GM18505 (cell line): Measurements from ENCODE around the gene SLC2A4.
A peak's percentile ranks its signal among the peaks of the same experiment; 100 is the strongest.

ENCODE experiments used
- ATAC-seq: cut with Tn5 transposase; IDR thresholded peaks from one replicate; pipeline ENCODE4 v1.9.1; 2021; ENCODE audit not compliant: unreplicated experiment
- POLR2A ChIP-seq: IDR thresholded peaks from 4 replicates; pipeline ENCODE4 v1.6.1; 2011; ENCODE audit warnings: borderline replicate concordance; ENCODE audit not compliant: insufficient read depth, insufficient read length; ENCODE audit errors: extremely low read depth

SLC2A4 gene

DNA sequence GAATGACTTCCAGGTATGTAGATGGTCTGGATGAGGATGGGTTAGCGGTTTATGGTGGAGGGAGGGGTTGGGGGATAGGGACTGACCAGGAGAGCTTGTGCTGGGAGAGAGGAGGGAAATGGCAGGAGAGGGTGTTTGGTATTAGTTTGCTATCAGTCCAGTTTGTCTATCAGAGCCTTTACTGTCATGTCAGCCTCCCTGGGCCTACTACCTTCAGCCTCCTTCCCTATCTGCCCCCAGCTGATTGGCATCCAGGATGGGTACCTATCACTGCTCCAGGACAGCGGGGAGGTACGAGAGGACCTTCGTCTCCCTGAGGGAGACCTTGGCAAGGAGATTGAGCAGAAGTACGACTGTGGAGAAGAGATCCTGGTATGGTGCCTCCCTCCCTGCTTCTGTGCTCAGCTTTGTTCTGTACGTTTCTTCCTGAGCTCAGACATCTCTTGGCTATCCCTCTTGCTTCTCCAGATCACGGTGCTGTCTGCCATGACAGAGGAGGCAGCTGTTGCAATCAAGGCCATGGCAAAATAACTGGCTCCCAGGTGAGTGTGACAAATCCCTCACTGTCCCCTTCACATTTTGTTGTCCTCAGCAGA is 29.7 kb downstream of the SLC2A4 start:
- no peak for ATAC-seq

DNA sequence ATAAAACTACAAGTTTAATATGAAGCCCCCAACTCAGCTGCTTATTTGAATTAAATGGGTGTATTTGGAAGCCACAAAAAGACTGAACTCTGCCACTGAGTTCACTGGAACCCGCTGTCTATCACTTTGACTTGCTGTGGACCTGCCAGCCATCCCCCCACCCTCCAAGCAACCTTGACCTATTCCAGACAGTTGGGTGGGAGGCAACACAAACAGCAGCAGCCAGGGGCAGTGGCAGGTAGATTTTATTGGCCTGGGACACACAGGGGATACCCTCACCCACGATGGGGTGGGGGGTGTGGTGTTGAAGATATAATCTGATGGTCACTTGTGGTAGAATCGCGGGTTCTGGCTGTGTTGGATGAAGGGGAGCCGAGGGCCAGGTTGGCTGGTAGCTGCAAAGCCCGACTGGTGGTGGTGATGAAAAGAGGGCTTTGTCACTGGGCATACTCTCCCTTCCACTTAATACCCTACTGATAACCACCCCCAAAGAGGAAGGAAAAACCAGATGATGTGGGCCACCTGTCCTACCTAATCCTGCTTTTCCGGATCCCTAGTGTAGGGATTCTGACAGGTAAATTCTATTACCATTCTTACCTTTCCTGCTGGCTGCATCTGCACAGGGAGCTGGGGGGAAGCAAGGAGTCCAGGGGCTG is 31.0 kb downstream of the SLC2A4 start:
- ATAC-seq: no peak
- peak; percentile 38 for TF ChIP-seq POLR2A

More for the DNA sequence above, 29.7 kb downstream of the SLC2A4 start:
- TF ChIP-seq POLR2A: peak; percentile 29

DNA sequence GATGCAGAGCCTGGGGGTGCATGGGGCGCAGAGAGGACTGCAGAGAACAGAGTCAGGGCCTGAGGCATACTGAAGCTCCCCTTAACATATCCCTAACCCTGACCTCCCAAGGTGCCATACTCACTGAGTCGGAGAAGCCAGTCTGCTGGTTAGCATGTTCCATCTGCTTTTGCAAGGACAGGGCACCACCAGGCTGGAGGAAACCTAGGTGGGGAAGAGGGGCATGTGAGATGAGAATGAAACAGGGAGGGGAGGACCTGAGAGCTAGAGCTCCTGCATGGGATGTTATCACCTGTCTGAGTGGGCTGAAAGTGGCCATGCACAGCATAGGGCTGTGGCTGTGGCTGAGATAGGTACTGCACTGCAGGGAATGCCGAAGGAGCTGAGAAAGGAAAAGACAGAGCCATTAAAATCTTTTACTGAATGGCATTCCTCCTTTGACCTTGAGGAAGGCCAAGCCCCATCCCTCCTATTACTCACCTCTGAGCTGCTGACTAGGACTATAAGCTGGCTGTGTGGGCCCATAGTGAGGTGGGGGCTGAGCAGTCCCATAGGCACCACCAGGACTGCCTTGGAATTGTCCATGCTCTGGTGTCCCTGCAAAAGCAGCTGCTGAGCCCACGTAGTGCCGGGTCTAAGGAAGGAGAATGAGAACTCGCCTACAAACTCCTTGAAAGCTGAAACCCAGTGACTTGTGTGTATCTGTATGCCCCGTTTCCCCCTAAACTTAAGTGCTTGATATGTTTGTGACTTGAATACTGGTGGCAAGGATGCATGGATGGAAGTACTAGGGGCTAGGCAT is 31.8 kb downstream of the SLC2A4 start:
- no peak for ATAC-seq
- no peak for TF ChIP-seq POLR2A

DNA sequence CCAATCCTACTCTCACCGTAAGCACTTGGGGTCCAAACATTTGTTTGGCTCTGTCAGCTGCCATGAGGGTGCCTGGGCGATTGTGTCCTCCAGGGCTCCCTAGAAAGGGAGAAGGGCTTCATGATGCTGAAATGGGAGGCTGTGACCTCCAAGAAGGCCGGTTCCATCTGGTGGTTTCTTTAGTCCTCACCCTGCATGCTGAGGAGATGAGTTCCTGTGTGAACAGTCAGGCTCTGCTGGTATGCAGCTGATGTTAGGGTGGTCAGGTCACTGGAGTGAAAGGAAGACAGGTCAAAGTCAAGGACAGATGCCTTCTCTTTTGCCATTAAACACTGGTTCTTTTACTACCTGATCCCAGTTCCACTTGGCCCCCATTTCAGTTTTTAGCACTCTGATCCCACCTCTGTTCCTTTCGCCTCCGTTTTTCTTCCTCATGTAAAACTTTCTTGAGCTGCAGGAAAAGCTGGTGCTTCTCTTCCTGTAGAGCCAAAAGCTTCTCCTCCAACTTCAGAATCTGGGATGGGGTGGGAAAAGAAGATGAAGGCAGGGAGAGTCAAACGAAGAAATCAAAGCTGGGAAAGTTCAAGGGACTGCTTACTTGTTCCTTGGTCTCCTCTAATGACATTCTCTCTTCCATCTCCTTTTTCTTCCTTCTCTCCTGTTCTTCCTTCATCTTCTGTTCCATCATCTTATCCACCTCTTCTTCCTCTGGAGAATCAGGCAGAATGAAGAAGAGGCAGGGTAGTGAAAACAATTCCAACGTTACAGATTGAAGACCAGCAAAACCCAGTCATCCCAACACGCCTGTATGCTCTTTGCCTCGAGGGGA is 32.6 kb downstream of the SLC2A4 start:
- TF ChIP-seq POLR2A: peak; percentile 43
- no peak for ATAC-seq

DNA sequence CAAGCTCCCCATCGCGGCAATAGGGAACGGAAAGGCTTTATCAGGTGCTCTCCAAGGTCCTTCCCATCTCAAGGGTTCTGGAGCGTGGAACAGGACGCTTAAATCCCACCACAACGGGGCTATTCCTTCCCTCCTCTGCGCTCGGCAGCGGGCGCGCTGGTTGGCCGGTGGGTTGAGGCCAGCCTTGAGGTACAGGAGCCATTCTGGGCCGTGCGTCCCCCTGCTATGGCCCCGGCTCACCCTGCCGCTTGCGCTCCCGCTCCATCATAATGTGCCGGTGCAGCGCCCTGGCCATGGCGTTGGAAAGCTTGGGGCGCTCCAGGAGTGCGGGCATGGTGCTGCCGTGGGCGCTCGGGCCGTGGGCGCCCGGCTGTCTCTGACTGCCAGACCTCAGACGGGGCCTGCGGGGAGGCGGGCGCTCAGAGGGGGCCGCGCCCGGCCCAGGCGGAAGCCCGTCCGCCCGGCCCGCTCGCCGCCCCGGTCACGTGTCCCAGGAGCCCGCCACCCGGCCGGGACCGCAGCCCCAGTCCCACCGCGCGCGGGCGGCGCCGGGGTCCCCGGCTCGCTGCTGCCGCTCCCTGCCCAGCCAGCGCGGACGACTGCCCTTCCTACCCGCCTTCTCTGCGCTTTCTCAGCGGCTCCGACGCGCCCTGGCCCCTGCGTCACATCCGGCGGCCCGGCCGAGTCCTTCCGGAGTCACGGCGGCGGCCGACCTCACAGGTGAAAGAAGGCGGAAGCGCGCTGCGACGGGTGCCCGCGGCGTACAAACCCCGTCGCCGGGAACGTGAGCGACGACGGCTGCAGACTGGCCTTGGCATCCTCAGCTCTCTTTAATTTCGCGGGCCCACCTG is 33.4 kb downstream of the SLC2A4 start, which contains the start of gene GPS2:
TSS of gene GPS2 (minus strand) at position 642 of the 851 bp plus-strand sequence. CDS start at position 334, 308 bp downstream.
- peak; percentile 84 for TF ChIP-seq POLR2A
- ATAC-seq: peak; percentile 67

DNA sequence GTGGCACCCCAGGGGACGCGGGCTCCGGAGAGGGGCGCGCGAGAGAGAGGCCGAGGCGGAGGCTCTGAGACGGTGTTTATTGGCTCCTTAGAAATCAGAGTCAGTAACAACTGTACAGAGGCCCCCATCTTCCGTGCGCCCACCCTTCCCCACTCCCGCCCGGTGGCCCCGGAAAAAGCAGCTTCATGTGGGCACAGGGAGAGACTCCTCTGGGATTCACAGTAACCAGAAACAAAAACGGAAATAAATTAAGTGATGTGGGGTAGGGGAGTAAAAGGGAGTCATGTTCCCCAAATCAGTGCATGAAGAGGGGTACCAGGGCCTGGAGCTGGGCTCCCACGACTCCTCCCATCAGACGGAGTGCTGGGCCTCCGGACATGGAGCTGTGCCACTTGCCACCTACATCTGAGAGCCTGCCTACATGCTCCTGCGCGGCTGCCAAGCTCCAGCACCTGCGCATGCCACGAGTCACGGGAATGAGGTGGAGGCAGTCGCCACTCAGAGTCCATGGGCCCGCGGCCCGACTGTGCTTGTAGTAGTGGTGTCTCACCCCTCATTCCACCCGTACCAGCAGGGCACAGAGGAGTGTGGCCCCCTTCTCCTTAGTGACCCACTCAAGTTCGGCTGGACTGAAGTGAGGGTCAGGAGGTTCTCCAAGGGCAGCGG is 34.2 kb downstream of the SLC2A4 start:
- no peak for ATAC-seq
- no peak for TF ChIP-seq POLR2A

DNA sequence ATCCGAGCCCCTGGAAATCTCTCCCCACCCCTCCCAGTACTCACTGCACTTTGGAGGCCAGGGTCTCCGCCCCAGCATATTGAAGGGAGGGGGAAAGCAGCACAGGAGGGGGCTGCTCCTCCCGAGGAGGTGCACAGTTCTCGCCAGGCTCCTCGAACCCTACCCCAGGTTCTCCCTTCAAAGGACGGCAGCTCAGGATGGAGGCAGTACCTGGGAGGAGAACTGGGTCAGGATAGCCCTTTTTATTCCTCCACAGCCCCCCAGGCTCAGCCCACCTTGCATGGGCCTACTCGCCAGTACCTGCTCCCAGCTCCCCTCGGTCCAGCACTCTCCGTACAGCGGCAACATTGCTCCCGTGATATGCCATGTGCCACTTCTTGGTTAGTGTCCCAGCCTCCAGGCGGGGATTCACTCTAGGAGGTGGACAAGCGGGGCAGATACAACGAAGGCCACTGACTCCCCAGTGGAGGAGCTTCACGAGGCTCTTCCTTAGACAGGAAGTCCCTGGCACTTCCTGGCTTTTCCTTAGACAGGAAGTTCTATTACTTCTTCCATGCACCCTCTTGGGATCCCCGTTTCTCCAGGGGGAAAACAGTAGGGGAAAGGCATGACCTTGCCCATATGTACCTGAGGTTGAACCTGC is 35.8 kb downstream of the SLC2A4 start:
- no peak for TF ChIP-seq POLR2A
- ATAC-seq: no peak

DNA sequence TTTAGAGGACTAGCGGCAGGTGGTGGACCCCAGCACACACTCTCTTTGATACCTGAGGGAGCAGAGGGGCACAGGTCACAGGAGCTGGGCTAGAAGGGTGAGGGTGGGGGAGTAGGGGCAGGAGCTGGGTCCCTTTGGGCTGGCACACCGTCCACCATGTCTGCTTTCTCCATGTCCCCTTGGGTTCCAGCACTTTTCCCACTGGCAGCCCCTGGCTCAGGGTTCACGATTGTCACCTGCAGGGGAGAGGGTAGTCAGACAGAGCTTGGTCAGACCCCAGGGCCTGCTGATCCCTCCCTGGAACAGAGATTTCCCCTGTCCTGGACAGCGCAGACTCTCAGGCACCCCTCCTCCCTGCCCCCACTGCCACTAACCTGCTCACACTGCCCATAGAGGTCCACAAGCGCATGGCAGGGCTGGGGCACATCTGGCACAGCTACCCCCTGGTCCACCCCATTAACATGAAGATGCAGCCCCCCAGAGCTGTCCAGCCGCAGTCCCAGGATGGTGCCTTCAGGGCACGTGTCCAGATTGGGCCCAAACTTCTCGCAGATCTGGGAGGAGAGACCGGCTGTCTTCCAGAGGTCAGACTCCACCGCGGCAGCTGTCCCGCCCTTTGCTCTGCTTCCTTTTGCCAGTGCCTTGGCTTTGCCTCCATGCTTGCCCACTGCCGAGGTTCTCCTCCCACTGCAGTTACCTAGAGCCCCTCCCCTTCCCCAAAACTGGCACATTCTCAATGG is 36.8 kb downstream of the SLC2A4 start:
- no peak for ATAC-seq
- no peak for TF ChIP-seq POLR2A

DNA sequence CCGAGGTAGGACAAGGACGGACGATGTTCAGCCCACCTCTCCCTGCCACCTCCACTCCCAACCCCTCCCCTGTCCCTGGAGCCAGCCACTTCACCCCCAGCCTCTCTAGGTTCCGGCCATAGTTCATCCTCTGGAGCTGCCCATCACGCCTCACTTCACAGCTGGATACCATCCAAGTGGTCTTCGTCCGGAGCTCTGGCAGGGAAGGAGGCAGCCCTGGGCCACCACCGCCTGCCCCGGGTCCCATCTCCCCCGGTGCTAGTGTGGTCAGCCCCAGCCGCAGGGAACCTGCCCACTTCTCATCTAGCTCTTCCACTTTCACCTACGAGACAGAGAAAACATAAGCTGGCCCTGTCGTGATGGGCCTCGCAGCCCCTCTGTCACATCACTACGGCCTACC is 39.9 kb downstream of the SLC2A4 start:
- no peak for ATAC-seq
- no peak for TF ChIP-seq POLR2A

DNA sequence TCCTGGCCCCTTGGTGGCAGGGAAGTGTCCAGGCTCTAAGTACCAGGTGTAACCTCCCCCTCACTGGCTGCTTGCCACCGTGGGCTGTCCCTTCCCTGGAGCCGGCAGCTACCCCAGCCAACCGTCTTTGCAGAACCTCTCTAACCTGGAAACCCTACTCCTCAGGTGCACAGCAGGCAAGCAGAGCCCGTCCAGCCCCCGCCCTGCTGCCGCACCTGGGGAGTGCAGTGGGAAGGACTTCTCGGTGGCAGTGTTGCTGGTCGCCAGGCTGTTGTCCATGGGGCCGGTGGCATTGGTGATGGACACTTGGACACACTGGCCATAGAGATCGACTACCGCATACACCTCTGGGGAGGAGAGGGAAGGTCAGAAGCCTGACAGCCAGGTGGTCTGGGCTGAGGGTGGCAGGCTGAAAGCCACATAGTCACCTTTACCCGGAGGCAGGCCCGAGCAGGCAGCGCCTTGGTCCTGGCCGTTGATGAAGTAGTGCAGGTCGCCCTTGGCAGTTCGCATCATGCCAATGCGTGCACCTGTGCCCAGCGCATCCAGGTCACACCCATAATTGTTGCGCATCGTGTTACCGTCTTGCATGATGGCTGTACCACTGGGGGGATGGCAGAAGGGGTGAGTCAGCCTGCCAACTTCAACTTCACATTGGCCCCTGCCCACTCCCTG is 41.1 kb downstream of the SLC2A4 start:
- TF ChIP-seq POLR2A: no peak
- ATAC-seq: no peak
